Cerebellar cortex (tissue), 1 donor: ENCODE data around the gene SERTAD1.
"Not testable (repeated sequence)": the region's sequence is repeated elsewhere in the genome, so short reads cannot be mapped to it uniquely, and the experiment has no call there.

ENCODE experiments used
- DNase-seq: peaks from one replicate; pipeline ENCODE4 v3.0.0-alpha.2; 2015; ENCODE audit warnings: low spot score

Gene SERTAD1

DNA sequence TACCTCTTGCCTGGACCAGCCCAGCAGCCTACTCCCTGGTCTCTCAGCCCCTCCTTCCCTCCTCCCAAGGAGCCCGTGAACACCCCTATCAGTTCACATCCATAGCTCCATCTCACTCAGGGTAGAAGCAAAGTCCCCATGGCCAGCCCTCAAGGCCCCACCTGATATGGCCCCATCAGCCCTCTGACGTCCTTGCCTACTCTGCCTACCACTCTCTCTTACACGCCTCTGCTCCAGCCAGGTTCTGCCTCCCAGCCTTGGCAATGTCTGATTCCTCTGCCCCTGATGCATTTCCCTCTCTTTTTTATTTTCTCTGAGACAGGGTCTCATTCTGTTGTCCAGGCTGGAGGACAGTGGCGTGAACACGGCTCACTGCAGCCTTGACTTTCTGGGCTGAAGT lies 26.2 kb upstream of the SERTAD1 start:
- DNase-seq, result no peak

DNA sequence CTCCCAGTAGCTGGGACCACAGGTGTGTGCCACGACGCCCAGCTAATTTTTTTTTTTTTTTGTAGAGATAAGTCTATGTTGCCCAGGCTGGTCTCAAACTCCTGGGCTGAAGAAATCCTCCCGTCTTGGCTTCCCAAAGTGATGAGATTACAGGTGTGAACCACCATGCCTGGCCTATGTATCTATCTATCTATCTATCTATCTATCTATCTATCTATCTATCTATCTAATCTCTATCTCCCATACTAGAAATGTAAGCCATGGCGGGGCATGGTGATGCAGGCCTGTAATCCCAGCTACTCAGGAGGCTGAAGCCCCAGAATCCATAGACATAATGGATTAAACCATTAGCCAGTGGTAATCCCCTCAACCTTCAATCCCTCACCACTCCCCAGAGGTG lies 24.9 kb upstream of the SERTAD1 start:
- no peak for DNase-seq

DNA sequence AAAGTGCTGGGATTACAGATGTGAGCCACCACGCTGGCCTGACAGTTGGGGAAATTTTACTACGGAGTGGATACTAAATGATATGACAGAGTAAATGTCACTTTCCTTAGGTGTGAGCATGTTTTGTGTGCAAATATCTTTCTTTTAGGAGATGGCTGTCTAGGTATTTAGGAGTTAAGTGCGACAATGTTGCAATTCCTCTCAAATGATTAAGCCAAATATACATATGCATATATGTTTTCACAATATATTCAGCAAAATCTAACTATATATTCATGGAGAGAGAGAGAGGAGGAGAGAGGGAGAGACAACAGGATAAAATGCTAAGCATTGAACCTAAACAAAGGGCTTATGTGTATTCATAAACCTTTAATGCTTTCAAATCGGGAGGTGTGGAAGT lies 23.7 kb upstream of the SERTAD1 start:
- no peak for DNase-seq

DNA sequence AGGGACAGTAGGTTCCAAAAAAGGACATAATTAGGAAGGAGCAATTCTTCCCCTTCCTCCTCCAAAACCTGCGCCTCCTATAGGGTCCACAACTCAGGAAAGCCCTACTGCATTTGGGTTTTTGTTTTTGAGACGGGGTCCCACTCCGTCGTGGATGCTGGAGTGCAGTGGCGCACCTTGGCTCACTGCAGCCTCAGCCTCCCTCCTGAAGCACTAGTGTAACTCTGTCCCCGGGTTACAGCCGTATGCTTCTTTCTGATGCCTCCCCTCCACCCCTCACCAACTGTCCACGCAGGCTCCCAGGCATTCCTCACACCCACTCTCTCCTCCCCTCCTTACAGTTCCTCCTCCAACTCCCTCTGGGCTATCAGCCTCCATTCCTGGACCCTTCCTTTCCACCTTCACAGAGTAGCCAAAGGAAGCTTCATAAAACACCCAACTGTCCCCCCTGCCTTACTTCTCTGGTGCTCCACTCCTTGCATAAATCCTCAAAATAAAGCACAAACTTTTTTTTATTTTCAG lies 20.5 kb upstream of the SERTAD1 start:
- DNase-seq, result no peak

DNA sequence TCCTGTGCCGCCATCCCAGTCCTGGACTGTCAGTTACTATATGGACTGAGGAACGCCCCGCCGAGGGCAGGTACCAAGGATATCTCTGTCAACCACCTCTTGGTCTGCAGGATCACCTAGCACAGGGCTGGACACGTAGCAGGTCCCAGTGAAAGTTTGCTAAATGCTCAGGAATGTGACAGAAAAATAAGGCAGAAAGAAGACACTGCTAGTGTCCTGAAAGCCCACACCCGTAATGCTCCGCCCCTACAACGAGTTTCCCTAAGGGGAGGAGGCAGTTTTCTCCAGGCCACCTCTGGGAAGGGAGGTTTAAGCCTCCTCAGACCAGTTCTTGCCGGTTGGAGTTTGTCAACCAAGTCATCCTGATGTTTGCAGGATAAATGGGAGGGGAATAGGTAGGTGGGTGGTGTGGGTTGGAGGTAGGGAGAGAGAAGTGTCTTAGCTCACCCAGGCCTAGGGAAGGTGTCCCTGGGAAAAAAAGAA lies 20.0 kb upstream of the SERTAD1 start:
- DNase-seq, result no peak

DNA sequence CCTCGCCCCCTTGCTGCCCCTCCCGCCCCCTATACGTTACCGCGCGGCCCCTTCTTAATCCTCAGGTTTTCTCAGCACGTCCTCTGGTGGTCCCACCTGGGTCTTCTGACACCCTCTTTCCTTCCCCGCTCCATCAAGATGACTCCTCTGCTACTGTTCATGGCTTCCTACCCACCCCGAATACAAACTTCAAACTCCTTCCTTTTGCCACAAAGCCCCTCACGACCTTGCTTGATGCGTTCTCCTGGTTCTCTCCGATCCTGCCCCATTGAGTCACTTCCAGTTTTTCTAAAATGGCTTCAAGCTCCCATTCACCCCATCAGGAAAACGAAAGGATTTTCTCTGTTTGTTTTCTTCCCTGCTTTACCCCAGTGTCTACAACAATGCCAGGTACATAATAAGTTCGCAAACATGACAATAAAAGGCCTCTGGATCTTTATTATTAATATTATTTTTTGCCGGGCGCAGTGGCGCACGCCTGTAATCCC lies 19.1 kb upstream of the SERTAD1 start:
- DNase-seq, result no peak

DNA sequence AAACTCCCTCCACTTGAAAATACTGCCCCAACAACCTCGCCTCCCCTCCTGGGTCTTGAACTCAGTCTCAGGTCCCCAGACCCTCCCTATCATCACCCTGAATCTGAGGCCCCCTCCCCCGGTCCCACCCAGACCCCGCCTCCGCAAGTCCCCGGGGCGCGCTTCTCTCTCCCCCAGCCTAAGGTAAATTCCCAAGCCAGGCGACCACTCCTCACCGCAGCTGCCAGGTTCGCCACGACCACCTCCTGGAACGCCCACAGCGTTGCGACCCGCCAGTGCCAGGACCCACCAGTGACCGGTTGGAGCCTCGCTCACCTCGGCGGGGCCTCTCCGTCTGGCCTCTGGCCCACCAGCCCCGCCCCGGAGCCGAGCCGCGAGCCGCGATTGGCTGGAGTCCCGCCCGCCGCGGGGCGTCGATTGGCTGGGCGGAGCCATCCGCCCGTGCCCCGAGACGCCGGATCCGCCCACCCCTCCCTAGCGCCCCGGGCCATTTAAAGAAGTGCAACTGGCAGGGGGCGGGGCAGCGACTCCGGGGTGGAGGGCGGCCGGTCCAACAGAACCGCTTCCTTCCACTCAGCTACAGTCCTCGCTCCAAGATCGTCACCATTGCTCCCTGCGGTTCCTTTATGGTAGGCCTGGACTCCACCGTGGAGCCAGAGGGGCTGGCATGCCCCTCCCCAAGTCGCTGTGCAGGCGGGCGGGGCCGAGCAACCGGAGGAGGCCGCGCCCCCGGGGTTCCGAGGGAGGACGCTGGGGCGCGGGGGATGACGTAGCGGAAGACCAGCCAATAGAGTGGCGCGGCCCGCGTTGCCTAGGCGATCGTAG lies 18.4 kb upstream of the SERTAD1 start, which contains the start of gene SERTAD3:
Gene SERTAD3 (minus strand): TSS at position 336 of the 825 bp plus-strand sequence. CDS start 2,255 bp downstream, outside the sequence.
- peak; percentile 94 for DNase-seq

DNA sequence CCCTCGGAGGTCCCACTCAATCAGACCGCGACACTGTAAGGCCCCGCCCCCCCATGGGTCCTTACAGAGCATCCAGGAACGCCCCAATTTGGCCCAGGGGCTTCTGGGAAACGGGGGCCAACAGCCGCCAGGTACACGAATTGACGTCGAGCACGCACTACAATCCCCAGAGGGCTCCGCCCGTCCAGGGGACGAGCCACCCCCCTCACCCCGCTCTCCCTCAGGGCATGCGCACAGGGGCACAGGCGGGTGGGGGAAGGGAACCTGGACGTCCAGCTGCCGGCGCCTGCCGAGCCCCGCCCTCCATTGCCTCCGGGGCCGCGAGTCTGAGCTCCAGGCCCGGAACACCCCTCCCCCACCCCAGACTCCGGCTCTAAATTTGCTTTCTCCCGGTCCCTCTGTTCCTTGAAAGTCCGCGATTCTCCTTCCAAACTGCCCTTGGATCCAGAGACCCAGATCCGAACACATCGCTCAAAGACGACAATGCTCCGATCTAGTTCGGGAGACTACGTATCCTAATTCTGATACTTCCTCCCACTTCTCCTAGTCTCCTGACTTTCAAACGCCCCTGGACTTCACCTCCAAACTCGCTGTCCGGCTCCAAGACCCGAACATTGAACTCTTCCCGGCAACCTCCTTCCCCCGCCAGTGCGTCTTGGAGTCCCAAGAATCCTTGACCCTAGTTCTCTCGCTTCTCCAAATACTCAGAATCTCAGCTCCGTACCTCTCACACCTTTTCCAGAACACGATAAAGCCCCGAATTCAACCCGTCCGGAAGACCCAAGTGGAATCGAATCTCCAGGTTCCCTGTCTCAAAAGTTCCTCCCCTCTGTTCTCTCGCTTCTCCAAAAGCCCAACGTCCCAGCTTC lies 17.6 kb upstream of the SERTAD1 start:
- peak; percentile 99 for DNase-seq

DNA sequence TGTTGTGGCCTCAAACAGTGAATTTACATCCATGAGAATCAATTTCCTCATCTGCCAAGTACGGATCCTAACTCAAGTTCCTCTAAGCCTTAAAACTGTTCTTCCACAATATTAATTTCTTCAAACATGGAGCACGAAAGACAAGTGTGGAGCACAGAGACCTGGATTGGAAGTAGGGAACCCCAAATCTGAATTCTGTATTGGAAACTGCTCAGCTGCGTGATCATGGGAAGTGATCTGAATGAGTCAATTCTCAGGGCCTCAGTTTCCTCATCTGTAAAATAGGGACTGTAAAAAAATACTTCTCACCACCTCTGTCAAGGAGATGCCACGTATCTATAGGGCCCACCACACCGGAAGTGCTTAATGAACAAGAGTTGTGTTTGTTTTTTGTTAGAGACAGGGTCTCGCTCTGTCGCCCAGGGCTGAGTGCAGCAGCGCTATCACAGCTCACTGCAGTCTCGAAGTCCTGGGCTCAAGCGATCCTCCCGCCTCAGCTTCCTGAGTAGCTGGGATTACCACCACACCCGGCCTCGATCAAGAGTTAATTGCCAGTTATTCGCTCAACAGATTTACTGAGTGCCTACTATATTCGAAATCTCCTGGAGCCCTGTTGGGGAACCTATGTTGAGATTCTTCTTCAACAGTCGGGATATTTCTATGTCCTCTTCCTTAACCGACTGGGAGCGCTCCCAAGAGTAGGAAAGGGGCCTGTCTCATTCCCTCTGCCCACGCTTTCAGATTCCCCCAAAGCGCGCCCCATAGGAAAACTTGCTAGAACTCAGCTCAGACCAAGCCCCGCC lies 16.7 kb upstream of the SERTAD1 start:
- DNase-seq, result no peak

DNA sequence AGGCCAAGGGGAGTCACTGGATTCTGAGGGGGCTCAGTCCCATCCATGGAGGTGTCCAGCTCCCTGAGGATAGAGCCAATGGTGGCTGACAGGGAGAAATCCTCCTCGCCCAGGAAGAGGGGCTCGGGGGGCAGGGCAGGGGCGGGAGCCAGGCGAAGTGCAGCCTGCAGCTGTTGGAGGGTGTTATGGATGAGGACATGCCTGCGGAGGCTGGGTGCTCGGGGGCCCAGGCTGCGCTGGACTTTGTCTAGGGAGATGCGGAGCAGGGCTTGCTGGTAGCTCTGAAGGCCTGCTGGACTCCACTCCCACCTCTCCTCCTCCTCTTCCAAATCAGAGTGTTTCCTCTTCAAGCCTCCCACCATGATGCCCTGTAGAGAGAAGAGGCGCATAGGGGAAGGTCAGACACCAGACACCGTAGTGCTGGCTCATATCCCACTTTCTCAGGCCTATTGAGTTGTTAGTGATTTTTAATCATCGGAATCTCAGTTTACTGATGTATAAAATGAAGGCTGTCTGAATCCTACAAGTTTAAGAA lies 16.0 kb upstream of the SERTAD1 start:
- no peak for DNase-seq

DNA sequence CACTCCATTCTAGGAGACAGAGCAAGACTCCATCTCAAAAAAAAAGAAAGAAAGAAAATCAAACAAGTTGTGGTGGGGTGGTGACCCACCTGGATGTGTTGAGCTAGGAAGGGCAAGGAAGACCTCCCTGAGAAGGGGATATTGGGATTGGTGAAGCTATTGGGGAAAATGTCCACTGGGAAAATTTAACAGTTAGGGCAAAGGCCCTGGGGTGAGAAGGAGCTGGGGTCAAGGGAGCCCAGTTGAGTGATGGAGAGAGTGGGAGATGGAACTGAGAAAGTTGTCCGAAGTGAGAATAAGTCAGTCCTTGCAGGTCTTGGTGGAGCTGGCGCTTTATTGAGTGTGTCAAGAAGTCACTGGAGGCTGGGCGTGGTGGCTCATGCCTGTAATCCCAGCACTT lies 12.5 kb upstream of the SERTAD1 start:
- DNase-seq, result no peak

DNA sequence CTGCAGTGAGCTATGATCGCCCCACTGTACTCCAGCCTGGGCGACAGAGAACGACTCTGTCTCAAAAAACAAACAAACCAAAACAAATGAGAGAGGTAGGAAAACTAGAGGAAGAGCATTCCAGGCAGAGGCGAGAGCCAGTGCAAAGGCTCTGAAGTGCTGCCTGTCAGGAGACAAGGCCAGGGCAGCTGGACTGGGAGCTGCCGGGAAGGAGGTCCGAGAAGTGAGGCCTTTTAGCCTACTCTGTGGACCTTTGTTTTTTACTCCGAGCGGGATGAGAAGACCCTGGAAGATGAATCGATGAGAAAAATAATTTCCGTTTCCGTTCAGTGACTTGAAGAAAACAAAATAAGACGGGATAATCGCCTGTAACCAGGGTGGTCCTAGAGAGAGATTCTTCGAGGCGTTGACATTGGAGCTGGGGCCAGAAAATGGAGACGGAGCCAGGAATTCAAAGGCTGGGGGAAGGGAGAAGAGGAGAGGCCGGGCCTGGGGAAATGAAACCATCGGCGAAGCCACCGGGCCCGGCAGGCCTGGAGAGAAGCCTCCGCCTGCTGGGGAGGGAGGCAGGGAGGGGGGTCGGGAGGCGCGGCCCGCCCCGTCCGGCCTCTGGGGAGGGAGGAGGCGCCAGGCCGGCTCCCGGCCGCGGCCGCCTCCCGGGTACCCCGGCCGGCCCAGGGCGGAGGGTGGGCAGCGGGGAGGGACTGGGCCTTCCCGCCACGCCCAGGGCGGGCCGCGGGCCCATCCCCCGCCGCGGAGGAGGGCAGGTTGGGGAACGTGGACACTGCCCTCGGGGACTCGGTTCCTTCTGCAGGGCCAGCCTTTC lies 7.8 kb upstream of the SERTAD1 start:
- DNase-seq, result peak; percentile 81

DNA sequence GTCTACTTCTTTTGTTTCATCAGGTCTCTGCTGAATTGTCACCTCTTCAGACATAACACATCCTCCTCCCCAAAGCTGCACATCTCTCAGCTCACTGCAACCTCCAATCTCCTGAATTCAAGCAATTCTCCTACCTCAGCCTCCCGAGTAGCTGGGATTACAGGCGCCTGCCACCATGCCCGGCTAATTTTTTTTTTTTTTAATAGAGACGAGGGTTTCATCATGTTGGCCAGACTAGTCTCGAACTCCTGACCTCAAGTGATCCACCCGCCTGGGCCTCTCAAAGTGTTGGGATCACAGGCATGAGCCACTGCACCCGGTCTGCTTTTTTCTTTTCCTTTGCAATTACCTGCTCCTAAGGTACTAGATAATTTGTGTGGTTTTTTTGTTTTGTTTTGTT lies 7.0 kb upstream of the SERTAD1 start:
- DNase-seq, result not testable (repeated sequence)

DNA sequence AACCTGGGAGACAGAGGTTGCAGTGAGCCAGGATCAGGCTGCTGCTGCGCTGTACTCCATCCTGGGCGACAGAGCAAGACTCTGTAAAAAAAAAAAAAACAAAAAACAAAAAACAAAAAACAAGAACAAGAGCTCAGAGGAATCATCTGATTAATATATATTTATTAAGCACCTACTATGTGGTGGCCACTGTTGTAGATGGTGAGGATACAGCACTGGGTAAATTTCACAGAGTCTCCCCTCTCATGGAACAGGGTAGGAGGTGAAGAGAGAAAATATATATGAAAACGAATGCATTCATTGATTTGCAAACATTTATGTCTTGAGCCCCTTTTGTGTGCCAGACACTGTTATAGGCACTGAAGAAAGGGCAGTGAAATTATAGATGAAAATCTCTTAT lies 5.9 kb upstream of the SERTAD1 start:
- no peak for DNase-seq

DNA sequence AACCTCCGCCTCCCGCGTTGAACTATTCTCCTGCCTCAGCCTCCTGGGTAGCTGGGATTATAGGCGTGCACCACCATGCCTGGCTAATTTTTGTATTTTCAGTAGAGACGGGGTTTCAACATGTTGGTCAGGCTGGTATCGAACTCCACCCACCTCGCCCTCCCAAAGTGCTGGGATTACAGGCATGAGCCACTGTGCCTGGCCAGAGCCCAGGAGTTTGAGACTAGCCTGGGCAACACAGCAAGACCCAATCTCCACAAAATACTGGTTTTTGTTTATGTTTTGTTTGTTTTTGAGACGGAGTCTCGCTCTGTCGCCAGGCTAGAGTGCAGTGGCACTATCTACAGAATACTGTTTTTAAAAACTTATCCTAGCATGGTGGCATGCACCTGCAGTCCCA lies 4.5 kb upstream of the SERTAD1 start:
- not testable (repeated sequence) for DNase-seq

DNA sequence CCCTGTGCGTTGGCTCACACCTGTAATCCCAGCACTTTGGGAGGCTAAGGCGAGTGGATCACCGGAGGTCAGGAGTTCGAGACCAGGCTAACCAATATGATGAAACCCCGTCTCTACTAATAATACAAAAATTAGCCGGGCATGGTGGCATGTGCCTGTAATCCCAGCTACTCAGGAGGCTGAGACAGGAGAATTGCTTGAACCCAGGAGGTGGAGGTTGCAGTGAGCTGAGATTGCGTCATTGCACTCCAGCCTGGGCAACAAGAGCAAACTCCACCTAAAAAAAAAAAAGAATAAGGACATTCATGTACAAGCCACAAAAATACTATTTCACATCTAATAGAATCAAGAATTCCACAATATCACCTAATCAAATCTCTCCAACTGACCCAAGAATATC lies 2.4 kb upstream of the SERTAD1 start:
- not testable (repeated sequence) for DNase-seq

DNA sequence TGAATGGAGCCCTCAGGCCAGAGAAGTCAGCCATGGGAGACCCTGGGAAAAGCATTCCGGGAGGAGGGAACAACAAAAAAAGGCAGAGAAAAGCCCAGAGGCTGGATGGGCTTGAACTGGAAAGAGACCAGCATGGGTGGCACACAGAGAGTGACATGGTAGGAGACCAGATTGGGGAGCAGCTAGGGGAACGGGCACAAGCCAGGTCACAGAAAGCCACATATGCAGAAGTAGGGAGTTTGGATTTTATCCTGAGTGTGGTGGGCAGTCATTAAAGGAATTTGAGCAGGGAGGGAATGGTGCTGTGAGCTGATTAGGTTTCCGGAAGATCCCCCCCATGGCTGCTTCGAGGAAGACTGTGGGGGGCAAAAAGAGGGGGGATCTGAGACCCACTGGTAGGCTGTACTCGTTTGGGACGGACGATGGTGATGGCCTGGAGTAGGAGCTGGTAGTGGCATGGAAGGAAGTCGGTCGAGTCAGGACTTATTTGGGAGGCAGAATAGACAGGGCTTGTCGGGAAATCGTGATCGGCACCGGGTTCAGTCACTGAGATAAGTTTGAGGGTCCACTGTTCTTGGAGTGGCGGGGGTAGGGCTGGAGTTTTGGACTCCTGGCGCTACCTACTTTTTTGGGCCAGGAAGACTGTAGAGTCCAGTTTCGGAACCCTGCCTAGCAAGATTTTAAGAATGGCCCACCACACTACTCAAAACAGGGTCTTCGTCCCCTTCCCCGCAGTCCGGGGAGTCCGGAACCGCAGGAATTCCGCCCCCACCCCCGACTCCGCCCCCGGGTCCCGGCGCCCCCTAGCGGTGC lies 949 bp downstream of the SERTAD1 start:
- DNase-seq, result no peak

DNA sequence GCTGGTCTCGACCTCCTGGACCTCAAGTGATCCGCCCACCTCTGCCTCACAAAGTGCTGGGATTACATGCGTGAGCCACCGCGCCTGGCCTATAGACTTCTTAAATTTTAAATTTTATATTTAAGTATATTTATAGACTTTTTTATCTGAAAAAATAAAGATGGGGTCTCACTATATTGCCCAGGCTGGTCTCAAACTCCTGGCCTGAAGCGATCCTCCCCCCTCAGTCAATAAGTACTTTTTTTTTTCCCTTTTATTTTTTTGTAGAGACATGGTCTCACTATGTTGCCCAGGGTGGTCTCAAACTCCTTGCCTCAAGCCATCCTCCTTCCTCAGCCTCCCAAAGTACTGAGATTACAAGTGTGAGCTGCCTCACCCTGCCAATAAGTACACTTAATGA lies 1.9 kb downstream of the SERTAD1 start:
- DNase-seq, result no peak

DNA sequence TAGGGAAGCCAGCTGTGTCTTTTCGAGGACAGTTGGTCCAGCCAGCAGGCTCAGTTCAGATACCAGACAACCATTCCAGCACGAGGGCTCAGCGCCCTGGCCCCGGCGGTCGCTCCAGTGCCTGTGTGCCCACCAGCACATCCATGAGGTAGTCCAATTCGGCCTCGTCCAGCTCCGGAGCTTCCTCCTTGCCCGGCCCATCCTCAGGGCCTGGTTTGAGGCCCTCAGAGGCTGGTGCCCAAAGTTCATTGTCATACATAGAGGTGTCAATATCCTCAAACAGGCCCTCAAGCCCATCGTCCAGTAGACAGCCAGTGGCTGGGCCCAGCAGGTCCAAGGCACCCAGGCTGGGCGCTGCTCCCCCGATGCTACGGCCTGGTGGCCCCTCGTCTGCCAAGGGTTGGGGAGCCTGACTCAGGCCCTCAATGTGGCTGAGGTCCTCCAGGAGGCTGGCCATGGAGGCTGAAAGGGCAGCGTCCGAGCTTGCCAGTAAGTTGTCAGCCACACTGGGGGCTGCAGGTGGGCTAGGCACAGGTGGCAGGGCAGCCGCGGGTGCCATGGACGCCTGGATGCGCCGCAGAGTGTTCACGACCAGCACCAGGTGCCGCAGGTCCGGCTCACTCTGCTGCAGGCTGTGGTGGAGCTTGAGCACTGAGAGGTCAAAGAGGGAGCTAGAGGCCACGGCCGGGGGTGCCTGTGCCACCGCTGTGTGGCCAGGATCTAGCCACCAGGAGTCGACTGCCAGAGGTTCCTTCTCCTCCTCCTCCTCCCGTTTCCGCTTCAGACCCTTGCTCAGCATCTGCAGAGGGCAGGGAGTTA lies 2.8 kb downstream of the SERTAD1 start:
- DNase-seq, result no peak
